GM12891 (cell line): ENCODE results near the gene RALGAPA2.

Experiments used
- PAX5 ChIP-seq: IDR thresholded peaks from 2 replicates; pipeline ENCODE4 v1.6.1; 2011; ENCODE audit warnings: low read length, moderate library complexity, mild to moderate bottlenecking; ENCODE audit not compliant: insufficient read depth, severe bottlenecking
- POLR2A ChIP-seq: IDR thresholded peaks from 2 replicates; pipeline ENCODE4 v1.6.1; 2011; ENCODE audit warnings: low read depth, low read length, control low read depth
- POLR2AphosphoS5 ChIP-seq: IDR thresholded peaks from 2 replicates; pipeline ENCODE4 v1.6.1; 2011; ENCODE audit warnings: low read depth, low read length, control low read depth
- TAF1 ChIP-seq: IDR thresholded peaks from 2 replicates; pipeline ENCODE4 v1.6.1; 2011; ENCODE audit warnings: low read depth, low read length, control low read depth

GRCh38 chr20:20699144-20699543, 13.3 kb downstream of the RALGAPA2 start:
- TF ChIP-seq POLR2AphosphoS5 (no peak), TAF1 (no peak), POLR2A (no peak), PAX5 (no peak)
